ENCODE data around the gene TMEM229A.
"Not testable (repeated sequence)": the region's sequence is repeated elsewhere in the genome, so short reads cannot be mapped to it uniquely, and the experiment has no call there.

TMEM229A gene

DNA sequence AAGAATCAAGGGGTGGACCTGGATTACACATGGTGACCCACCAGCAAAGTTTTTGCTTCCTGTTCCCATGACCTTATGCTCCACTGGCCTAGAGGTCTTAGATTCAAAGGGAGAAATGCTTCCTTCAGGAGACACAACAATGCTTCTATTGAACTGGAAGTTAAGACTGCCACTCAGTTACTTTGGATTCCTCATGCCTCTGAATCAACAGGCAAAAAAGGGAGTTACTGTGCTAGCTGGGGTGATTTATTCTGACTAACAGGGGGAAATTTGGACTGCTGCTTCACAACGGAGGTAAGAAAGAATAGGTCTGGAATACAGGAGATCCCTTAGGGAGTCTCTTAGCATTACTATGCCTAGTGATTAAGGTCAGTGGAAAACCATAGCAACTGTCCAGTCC is 10.3 kb downstream of the TMEM229A start:
- TF ChIP-seq, protein P1, sequence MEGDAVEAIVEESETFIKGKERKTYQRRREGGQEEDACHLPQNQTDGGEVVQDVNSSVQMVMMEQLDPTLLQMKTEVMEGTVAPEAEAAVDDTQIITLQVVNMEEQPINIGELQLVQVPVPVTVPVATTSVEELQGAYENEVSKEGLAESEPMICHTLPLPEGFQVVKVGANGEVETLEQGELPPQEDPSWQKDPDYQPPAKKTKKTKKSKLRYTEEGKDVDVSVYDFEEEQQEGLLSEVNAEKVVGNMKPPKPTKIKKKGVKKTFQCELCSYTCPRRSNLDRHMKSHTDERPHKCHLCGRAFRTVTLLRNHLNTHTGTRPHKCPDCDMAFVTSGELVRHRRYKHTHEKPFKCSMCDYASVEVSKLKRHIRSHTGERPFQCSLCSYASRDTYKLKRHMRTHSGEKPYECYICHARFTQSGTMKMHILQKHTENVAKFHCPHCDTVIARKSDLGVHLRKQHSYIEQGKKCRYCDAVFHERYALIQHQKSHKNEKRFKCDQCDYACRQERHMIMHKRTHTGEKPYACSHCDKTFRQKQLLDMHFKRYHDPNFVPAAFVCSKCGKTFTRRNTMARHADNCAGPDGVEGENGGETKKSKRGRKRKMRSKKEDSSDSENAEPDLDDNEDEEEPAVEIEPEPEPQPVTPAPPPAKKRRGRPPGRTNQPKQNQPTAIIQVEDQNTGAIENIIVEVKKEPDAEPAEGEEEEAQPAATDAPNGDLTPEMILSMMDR (IDR thresholded peaks at IDR 0.05; ENCODE audit: control insufficient read depth, extremely low read depth, insufficient read depth), result no peak
- H3K4me3 ChIP-seq (ENCODE audit: low read depth, low read length), result no peak overlapping the region
- DNase-seq (ENCODE audit: low read depth), result no peak

DNA sequence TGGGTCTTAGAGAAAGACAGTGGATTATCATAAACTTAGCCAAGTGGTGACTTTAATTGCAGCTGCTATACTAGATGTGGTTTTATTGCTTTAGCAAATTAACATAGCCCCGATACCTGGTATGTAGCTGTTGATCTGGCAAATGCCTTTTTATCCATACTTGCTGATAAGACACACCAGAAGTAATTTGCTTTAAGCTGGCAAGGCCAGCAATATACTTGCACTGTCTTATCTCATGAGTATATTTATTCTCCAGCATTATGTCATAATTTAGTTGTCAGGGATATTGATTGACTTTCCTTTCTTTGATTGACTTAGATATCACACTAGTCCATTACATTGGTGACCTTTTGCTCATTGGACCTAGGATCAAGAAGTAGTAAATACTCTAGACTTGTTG is 12.8 kb downstream of the TMEM229A start:
- TF ChIP-seq, protein P1 (IDR thresholded peaks at IDR 0.05; ENCODE audit: control insufficient read depth, extremely low read depth, insufficient read depth), result no peak
- no peak overlapping the region for H3K4me3 ChIP-seq (ENCODE audit: low read depth, low read length)
- no peak for DNase-seq (ENCODE audit: low read depth)

DNA sequence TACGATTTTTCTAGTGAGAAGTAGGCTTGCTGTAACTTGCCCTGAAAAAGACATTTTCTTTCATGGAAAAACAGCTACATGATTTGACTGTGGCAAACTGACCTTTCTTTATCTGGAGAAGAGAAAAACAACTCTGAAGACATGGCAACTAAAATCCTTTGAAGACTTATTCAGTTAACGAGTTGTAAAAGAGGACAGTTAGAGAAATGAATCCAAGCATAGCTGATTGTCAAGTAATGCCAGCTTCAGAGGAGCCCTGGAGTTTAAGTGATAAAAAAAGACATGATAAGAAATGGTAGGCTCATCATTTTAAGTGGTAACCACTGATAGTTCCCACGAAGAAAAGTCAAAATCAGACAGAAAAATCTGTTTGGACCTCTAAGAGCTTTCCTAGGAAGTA is 19.6 kb downstream of the TMEM229A start:
- no peak overlapping the region for H3K4me3 ChIP-seq (ENCODE audit: low read depth, low read length)
- TF ChIP-seq, protein P1 (IDR thresholded peaks at IDR 0.05; ENCODE audit: control insufficient read depth, extremely low read depth, insufficient read depth), result no peak

DNA sequence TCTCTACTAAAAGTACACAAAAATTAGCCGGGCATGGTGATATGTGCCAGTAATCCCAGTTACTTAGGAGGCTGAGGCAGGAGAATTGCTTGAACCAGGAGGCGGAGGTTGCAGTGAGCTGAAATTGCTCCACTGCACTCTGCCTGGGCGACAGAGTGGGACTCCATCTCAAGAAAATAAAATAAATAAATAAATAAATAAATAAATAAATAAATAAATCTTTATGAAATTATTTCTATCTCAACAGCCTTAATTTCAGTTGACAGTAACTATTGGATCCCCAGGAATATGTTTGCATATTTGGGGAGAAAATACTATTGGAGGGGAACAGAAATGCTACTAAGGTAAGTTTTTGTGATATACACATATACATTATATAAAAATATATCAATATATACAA is 20.0 kb downstream of the TMEM229A start:
- no peak for DNase-seq (ENCODE audit: low read depth)
- H3K4me3 ChIP-seq (ENCODE audit: low read depth, low read length), result no peak overlapping the region
- TF ChIP-seq, protein P1 (IDR thresholded peaks at IDR 0.05; ENCODE audit: control insufficient read depth, extremely low read depth, insufficient read depth), result no peak

More for the DNA sequence above, 19.6 kb downstream of the TMEM229A start:
- no peak for DNase-seq (ENCODE audit: low read depth)

DNA sequence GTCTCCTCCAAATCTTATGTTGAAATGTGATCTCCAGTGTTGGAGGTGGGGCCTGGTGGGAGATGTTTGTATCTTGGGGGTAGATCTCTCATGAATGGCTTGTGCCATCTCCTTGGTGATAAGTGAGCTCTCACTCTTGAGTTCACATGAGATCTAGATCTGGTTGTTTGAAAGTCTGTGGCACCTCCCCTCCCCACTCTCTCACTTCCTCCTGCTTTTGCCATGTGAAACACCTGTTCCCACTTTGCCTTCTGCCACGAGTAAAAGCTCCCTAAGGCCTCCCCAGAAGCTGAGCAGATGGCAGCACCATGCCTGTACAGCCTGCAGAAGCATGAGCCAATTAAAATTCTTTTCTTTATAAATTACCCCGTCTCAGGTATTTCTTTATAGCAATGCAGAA is 23.5 kb downstream of the TMEM229A start:
- H3K4me3 ChIP-seq (ENCODE audit: low read depth, low read length), result no peak overlapping the region
- no peak for DNase-seq (ENCODE audit: low read depth)
- TF ChIP-seq, protein P1 (IDR thresholded peaks at IDR 0.05; ENCODE audit: control insufficient read depth, extremely low read depth, insufficient read depth), result no peak

DNA sequence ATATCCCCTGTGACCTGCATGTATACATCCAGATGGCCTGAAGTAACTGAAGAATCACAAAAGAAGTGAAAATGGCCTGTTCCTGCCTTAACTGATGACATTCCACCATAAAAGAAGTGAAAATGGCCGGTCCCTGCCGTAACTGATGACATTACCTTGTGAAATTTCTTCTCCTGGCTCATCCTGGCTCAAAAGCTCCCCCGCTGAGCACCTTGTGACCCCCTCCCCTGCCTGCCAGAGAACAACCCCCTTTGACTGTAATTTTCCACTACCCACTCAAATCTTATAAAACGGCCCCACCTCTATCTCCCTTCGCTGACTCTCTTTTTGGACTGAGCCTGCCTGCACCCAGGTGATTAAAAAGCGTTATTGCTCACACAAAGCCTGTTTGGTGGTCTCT is 24.6 kb downstream of the TMEM229A start:
- DNase-seq (ENCODE audit: low read depth); H3K4me3 ChIP-seq (ENCODE audit: low read depth, low read length): not testable (repeated sequence)

DNA sequence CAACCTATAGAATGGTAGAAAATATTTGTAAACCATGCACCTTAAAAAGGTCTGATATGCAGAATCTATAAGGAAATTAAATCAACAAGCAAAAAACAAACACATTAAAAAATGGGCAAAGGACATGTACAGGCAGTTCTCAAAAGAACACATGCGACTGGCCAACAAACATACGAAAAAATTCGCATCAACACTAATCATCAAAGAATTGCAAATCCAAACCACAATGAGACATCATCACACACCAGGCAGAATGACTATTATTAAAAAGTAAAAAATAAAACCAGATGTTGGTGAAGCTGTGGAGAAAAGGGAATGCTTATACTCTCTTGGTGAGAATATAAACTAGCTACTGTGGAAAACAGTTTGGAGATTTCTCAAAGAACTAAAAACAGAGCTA is 33.2 kb downstream of the TMEM229A start:
- TF ChIP-seq, protein P1 (IDR thresholded peaks at IDR 0.05; ENCODE audit: control insufficient read depth, extremely low read depth, insufficient read depth), result no peak
- H3K4me3 ChIP-seq (ENCODE audit: low read depth, low read length), result no peak overlapping the region
- DNase-seq (ENCODE audit: low read depth), result no peak
